Astrocyte (in vitro differentiated cells and primary cell): ENCODE results near the gene ADAMTS13.

ENCODE experiments used
- CTCF ChIP-seq: IDR thresholded peaks from 2 replicates; pipeline ENCODE4 v1.5.1; 2011; ENCODE audit warnings: low read depth, mild to moderate bottlenecking, inconsistent platforms, low read length, moderate library complexity; ENCODE audit not compliant: insufficient read depth
- EZH2 ChIP-seq: IDR thresholded peaks from 2 replicates; pipeline ENCODE4 v1.6.1; 2012; ENCODE audit warnings: mild to moderate bottlenecking, low read length, inconsistent platforms; ENCODE audit not compliant: insufficient read depth

- no peak for TF ChIP-seq CTCF
- no peak for TF ChIP-seq EZH2
Observed at GRCh38 chr9:133380734-133381133, 41.4 kb upstream of the ADAMTS13 start.
